Measurements from ENCODE around the gene ASCC3. TPM values are rescaled to one million over a fixed set of nuclear protein-coding genes. Genes with fewer than 3 reads are reported as not detected.

ASCC3 gene
- total and polyA plus RNA-seq, 2 of the 4 experiments (the other 2 are of a cell fraction), result 25.8 to 104 TPM

DNA sequence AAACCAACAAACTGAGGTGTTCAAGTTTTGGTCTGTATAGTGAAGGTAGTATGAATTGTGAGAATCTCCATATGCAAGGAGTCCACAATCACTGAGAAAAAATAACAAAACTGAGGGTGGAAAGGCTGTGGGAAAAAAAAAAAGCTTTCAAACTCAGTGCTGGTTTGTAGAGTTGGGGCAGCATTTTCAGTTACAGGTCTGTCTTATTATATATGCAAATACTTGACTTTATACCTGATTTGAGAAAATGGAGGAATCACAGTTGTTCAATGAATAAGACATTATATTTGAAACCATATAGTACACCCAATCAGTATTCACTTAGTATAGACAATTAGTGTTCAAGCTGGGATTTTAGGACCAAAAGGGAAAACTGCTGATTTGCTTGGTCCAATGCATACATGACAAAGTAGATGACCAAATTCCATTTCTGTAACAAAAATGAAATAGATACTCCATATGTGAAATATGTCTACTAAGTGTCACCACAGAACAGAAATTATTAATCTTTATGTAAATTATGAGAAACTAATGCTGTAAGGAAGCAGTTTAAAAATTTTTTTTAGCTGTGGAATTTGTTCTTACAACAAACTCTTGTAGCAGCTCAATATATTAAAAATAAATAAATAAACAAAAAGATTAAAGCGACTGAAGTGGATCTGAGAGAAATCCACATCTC is 187.7 kb downstream of the ASCC3 start:
- H4K91ac ChIP-seq (ENCODE audit: insufficient read depth, low read depth, low read length), result no peak overlapping the region
- H3K4me2 ChIP-seq (ENCODE audit: low read depth, low read length), result no peak overlapping the region
- H3K14ac ChIP-seq (replicated peaks; ENCODE audit: low read depth, low read length), result no peak overlapping the region
- H3K4me3 ChIP-seq (ENCODE audit: insufficient read depth, low read depth, low read length), result no peak overlapping the region
- no peak overlapping the region for H3K4ac ChIP-seq (ENCODE audit: low read depth, low read length)
- DNase-seq, result no peak
- H3K36me3 ChIP-seq (ENCODE audit: control insufficient read depth, insufficient read depth, low read length), result no peaks in the 10 kb centered on the region
- dilution Hi-C loops (cut with HindIII; ENCODE audit: low sequenced_read_pairs, unreplicated experiment), result no loop called here
- H3K9me3 ChIP-seq (ENCODE audit: control insufficient read depth, insufficient read depth, low read length), result no peaks in the 10 kb centered on the region
- intact Hi-C loops (cut with micrococcal nuclease), result no loop called here
- H3K56ac ChIP-seq (ENCODE audit: extremely low read depth, insufficient read depth, low read length), result no peak overlapping the region
- no peak overlapping the region for H4K5ac ChIP-seq (ENCODE audit: low read depth, low read length)
- no peak overlapping the region for H2AFZ ChIP-seq (replicated peaks; ENCODE audit: low read length, poor library complexity)
- H3K9me1 ChIP-seq (ENCODE audit: insufficient read depth, low read length), result no peaks in the 10 kb centered on the region; the same call in 1 of the 2 replicates
- no peak for ATAC-seq (ENCODE audit: low read depth)
- in situ Hi-C loops (cut with MboI; ENCODE audit: low sequenced_read_pairs), result no loop called here
- no peaks in the 10 kb centered on the region for H3K27me3 ChIP-seq (ENCODE audit: control insufficient read depth, insufficient read depth, low read length)
- no peaks in the 10 kb centered on the region for H4K20me1 ChIP-seq (ENCODE audit: insufficient read depth, low read length)
- TF ChIP-seq RCOR1 (IDR thresholded peaks at IDR 0.05; ENCODE audit: insufficient replicate concordance, low read length) (no peak), MAFK (IDR thresholded peaks at IDR 0.05; ENCODE audit: low read depth, low read length) (no peak), NFE2L2 (IDR thresholded peaks at IDR 0.05; ENCODE audit: low read depth, low read length) (no peak), MXI1 (IDR thresholded peaks at IDR 0.05; ENCODE audit: borderline replicate concordance, low read depth, low read length) (no peak), RFX5 (IDR thresholded peaks at IDR 0.05; ENCODE audit: low read depth, low read length) (no peak), POLR2A (IDR thresholded peaks at IDR 0.05; ENCODE audit: low read depth, low read length) (no peak), RAD21 (IDR thresholded peaks at IDR 0.05; ENCODE audit: low read length) (no peak), CEBPB (IDR thresholded peaks at IDR 0.05; ENCODE audit: low read depth, low read length) (no peak), BHLHE40 (IDR thresholded peaks at IDR 0.05; ENCODE audit: low read depth, low read length) (no peak), SMC3 (IDR thresholded peaks at IDR 0.05; ENCODE audit: low read depth, low read length) (no peak), FOS (IDR thresholded peaks at IDR 0.05; ENCODE audit: low read depth, low read length) (no peak), CHD1 (IDR thresholded peaks at IDR 0.05; ENCODE audit: low read depth, low read length) (no peak), MAZ (IDR thresholded peaks at IDR 0.05; ENCODE audit: borderline replicate concordance, low read depth, low read length) (no peak)
- TF ChIP-seq, protein P1, sequence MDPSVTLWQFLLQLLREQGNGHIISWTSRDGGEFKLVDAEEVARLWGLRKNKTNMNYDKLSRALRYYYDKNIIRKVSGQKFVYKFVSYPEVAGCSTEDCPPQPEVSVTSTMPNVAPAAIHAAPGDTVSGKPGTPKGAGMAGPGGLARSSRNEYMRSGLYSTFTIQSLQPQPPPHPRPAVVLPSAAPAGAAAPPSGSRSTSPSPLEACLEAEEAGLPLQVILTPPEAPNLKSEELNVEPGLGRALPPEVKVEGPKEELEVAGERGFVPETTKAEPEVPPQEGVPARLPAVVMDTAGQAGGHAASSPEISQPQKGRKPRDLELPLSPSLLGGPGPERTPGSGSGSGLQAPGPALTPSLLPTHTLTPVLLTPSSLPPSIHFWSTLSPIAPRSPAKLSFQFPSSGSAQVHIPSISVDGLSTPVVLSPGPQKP (IDR thresholded peaks at IDR 0.05; ENCODE audit: borderline replicate concordance, low read depth, low read length), result no peak
- TF ChIP-seq, protein P2, sequence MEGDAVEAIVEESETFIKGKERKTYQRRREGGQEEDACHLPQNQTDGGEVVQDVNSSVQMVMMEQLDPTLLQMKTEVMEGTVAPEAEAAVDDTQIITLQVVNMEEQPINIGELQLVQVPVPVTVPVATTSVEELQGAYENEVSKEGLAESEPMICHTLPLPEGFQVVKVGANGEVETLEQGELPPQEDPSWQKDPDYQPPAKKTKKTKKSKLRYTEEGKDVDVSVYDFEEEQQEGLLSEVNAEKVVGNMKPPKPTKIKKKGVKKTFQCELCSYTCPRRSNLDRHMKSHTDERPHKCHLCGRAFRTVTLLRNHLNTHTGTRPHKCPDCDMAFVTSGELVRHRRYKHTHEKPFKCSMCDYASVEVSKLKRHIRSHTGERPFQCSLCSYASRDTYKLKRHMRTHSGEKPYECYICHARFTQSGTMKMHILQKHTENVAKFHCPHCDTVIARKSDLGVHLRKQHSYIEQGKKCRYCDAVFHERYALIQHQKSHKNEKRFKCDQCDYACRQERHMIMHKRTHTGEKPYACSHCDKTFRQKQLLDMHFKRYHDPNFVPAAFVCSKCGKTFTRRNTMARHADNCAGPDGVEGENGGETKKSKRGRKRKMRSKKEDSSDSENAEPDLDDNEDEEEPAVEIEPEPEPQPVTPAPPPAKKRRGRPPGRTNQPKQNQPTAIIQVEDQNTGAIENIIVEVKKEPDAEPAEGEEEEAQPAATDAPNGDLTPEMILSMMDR (conservative IDR thresholded peaks at IDR 0.05; ENCODE audit: low read depth, low read length), result no peak
- TF ChIP-seq, protein P3, sequence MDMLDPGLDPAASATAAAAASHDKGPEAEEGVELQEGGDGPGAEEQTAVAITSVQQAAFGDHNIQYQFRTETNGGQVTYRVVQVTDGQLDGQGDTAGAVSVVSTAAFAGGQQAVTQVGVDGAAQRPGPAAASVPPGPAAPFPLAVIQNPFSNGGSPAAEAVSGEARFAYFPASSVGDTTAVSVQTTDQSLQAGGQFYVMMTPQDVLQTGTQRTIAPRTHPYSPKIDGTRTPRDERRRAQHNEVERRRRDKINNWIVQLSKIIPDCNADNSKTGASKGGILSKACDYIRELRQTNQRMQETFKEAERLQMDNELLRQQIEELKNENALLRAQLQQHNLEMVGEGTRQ (IDR thresholded peaks at IDR 0.05; ENCODE audit: low read depth, low read length), result no peak
- no peak overlapping the region for H3K27ac ChIP-seq (ENCODE audit: insufficient read depth, low read length)
- CTCF ChIA-PET, result no interaction called here
- no peak overlapping the region for H2AK5ac ChIP-seq (ENCODE audit: low read depth, low read length)
- no CpG with 5 or more reads among the region's 1 CpG for WGBS, 2 experiments (ENCODE audit: extremely low coverage in 2 of 2, insufficient read length in 1 of 2)
- H2BK20ac ChIP-seq (ENCODE audit: low read depth, low read length), result no peak overlapping the region
- H2BK5ac ChIP-seq (ENCODE audit: low read depth, low read length, poor library complexity, severe bottlenecking), result no peak overlapping the region
- H3K18ac ChIP-seq (ENCODE audit: low read depth, low read length), result no peak overlapping the region
- H2BK120ac ChIP-seq (ENCODE audit: low read depth, low read length), result no peak overlapping the region
- no peak overlapping the region for H3K9ac ChIP-seq (ENCODE audit: low read depth, low read length)
- no peaks in the 10 kb centered on the region for H3K4me1 ChIP-seq (ENCODE audit: control insufficient read depth, insufficient read depth, low read length)
- POLR2A ChIA-PET (ENCODE audit: unreplicated experiment), result no interaction called here
- no peak overlapping the region for H2AK9ac ChIP-seq (replicated peaks; ENCODE audit: low read depth, low read length, poor library complexity)
- BruUV-seq (replicated peaks), result no TSS peak
- no peak overlapping the region for H4K8ac ChIP-seq (ENCODE audit: low read depth in 2 of 2, low read length in 2 of 2)
- H3K23ac ChIP-seq (ENCODE audit: low read depth, low read length), result no peak overlapping the region
- H3K79me1 ChIP-seq (ENCODE audit: low read depth in 1 of 2, low read length in 2 of 2), result peaks cover 2 to 3% of the 10 kb centered on the region in 2 experiments; a peak in 1 of 4 replicates
- H2BK15ac ChIP-seq (ENCODE audit: low read depth, low read length), result no peak overlapping the region
